Measurements from ENCODE around the gene TFPI. TPM values are rescaled to one million over a fixed set of nuclear protein-coding genes. Genes with fewer than 3 reads are reported as not detected.

TFPI gene
- total RNA-seq, 1 experiment from 2014 or later: 65.7 TPM

DNA sequence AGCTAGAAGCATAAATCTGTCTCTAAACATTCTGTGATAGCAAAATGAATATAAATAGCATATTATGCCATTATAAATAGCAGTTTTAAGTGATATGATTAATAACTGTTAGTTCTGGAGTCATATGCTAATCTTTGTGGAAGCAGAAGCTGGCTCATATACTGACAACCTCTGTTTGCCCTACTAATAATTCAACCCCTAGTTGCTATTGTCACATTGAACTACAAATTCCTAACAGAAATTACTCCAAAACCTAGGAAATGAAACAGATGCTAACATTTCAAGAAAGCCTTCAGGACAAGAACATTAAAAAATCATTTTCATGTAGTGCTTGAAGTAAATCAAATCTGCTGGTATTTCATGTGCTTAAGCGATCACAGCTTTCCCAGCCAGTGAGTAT lies 134.4 kb downstream of the TFPI start:
- H4K20me1 ChIP-seq (ENCODE audit: insufficient read depth): no peaks in the 10 kb centered on the region
- H3K9me2 ChIP-seq (ENCODE audit: insufficient read depth): no peaks in the 10 kb centered on the region
- no TSS peak for BruUV-seq (replicated peaks)
- H3F3A ChIP-seq (ENCODE audit: insufficient read depth, low read depth): no peaks in the 10 kb centered on the region
- H3K27me3 ChIP-seq (ENCODE audit: insufficient read depth, low read depth): no peaks in the 10 kb centered on the region
- ChIA-PET CTCF (no interaction called here), POLR2A (ENCODE audit: unreplicated experiment) (no interaction called here)
- no peaks in the 10 kb centered on the region for H3K9me3 ChIP-seq (ENCODE audit: insufficient read depth, low read depth)
- H3K4me3 ChIP-seq: no peak overlapping the region
- intact Hi-C loops (cut with micrococcal nuclease; ENCODE audit: unreplicated experiment): no loop called here
- DNase-seq: no peak
- H2AFZ ChIP-seq: no peak overlapping the region
- no peak overlapping the region for H3K4me2 ChIP-seq
- TF ChIP-seq EZH2 (IDR thresholded peaks at IDR 0.05; ENCODE audit: low read depth): no peak
- TF ChIP-seq, protein P1, sequence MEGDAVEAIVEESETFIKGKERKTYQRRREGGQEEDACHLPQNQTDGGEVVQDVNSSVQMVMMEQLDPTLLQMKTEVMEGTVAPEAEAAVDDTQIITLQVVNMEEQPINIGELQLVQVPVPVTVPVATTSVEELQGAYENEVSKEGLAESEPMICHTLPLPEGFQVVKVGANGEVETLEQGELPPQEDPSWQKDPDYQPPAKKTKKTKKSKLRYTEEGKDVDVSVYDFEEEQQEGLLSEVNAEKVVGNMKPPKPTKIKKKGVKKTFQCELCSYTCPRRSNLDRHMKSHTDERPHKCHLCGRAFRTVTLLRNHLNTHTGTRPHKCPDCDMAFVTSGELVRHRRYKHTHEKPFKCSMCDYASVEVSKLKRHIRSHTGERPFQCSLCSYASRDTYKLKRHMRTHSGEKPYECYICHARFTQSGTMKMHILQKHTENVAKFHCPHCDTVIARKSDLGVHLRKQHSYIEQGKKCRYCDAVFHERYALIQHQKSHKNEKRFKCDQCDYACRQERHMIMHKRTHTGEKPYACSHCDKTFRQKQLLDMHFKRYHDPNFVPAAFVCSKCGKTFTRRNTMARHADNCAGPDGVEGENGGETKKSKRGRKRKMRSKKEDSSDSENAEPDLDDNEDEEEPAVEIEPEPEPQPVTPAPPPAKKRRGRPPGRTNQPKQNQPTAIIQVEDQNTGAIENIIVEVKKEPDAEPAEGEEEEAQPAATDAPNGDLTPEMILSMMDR (conservative IDR thresholded peaks at IDR 0.05): no peak
- H3K79me2 ChIP-seq (ENCODE audit: low read depth): no peaks in the 10 kb centered on the region
- H3K36me3 ChIP-seq (ENCODE audit: low read depth): no peaks in the 10 kb centered on the region
- no peaks in the 10 kb centered on the region for H3K4me1 ChIP-seq (replicated peaks; ENCODE audit: insufficient read depth)
- no peak overlapping the region for H3K27ac ChIP-seq

DNA sequence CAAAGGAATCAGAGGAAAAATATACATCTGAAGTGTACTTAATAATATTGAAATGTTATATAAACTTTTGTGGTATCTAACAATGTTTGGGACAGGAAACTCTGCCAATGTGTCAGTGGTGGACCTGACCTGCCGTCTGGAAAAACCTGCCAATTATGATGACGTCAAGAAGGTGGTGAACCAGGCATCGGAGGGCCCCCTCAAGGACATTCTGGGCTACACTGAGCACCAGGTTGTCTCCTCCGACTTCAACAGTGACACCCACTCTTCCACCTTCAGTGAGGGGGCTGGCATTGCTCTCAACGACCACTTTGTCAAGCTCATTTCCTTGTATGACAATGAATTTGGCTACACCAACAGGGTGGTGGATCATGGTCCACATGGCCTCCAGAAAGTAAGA lies 138.8 kb downstream of the TFPI start:
- H3K27me3 ChIP-seq (ENCODE audit: insufficient read depth, low read depth): no peaks in the 10 kb centered on the region
- H3K4me1 ChIP-seq (replicated peaks; ENCODE audit: insufficient read depth): no peaks in the 10 kb centered on the region
- DNase-seq: no peak
- H3K4me2 ChIP-seq: no peak overlapping the region
- H3K4me3 ChIP-seq: no peak overlapping the region
- no peaks in the 10 kb centered on the region for H3K79me2 ChIP-seq (ENCODE audit: low read depth)
- POLR2A ChIA-PET (ENCODE audit: unreplicated experiment): no interaction called here
- TF ChIP-seq, protein P1 (conservative IDR thresholded peaks at IDR 0.05): no peak
- no peak for TF ChIP-seq EZH2 (IDR thresholded peaks at IDR 0.05; ENCODE audit: low read depth)
- H2AFZ ChIP-seq: no peak overlapping the region
- H3K9me3 ChIP-seq (ENCODE audit: insufficient read depth, low read depth): no peaks in the 10 kb centered on the region
- H3K9me2 ChIP-seq (ENCODE audit: insufficient read depth): no peaks in the 10 kb centered on the region
- intact Hi-C loops (cut with micrococcal nuclease; ENCODE audit: unreplicated experiment): no loop called here
- CTCF ChIA-PET: no interaction called here
- no peaks in the 10 kb centered on the region for H3F3A ChIP-seq (ENCODE audit: insufficient read depth, low read depth)
- no peaks in the 10 kb centered on the region for H3K36me3 ChIP-seq (ENCODE audit: low read depth)
- no peaks in the 10 kb centered on the region for H4K20me1 ChIP-seq (ENCODE audit: insufficient read depth)
- H3K27ac ChIP-seq: no peak overlapping the region
- BruUV-seq (replicated peaks): no TSS peak

Other genes starting within 250 kb of the TFPI start
- 0.48 TPM in 1 of 2 replicates, not detected in the other for gene CALCRL, start 106.2 kb downstream of the TFPI start, total RNA-seq (2021)

Data from PC-9 (cell line).